Measurements from ENCODE around the gene WHAMM.
"Not testable (repeated sequence)": the region's sequence is repeated elsewhere in the genome, so short reads cannot be mapped to it uniquely, and the experiment has no call there.

Gene WHAMM

GRCh38 chr15:82865981-82866380 is 56.6 kb downstream of the WHAMM start:
- DNase-seq (ENCODE audit: low read depth in 2 of 2) = not testable (repeated sequence)

DNA sequence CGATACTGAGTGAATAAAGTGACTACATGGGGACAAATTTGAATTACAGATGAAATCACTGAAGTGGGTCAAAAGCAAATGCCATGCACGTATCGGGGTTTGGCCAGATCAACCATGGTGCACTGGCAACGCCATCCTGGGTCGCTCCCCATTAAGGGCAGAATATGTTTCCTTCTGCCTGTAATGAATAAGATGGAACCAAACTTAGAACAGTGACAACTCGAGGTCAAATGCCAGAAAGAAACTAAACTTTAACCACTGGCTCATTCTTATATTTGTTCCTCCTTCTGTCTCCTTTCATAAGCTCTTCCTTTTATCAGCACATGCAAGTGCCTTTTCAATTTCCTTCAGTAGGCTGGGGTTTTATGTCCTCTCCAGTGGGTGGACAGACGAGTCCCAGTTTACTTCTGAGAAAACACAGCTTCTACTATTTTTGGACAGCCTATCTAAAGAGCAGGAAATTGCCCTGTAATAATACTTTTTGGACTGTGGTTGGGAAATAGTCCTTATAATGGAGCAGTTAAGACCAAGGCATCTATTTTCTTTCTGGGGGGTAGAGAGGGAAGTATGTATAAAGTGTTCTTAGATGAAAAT is 61.4 kb downstream of the WHAMM start:
- DNase-seq (ENCODE audit: low read depth in 2 of 2) = no peak

DNA sequence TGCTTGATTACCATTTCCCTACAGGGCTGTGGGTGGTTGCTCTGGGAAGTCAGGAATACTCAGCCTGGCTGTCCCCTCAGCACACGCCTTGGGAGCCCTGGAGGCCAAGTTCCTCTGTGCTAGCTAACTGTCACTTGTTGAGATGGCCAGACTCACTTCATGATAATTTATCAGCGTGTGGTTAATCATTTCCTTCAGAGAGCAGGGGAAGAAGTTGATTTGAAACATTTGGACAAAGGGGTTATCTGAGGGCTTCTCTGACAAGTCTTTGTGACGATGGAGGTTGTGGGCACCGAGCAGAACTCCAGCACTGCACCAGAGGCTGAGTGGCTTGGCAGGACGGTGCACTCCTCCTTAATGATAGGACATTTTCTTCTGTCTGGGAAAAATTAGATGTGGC is 61.9 kb downstream of the WHAMM start:
- no peak for DNase-seq (ENCODE audit: low read depth in 2 of 2)

- DNase-seq (ENCODE audit: low read depth in 2 of 2) = no peak
Measured at GRCh38 chr15:82871832-82872484, 62.5 kb downstream of the WHAMM start.

DNA sequence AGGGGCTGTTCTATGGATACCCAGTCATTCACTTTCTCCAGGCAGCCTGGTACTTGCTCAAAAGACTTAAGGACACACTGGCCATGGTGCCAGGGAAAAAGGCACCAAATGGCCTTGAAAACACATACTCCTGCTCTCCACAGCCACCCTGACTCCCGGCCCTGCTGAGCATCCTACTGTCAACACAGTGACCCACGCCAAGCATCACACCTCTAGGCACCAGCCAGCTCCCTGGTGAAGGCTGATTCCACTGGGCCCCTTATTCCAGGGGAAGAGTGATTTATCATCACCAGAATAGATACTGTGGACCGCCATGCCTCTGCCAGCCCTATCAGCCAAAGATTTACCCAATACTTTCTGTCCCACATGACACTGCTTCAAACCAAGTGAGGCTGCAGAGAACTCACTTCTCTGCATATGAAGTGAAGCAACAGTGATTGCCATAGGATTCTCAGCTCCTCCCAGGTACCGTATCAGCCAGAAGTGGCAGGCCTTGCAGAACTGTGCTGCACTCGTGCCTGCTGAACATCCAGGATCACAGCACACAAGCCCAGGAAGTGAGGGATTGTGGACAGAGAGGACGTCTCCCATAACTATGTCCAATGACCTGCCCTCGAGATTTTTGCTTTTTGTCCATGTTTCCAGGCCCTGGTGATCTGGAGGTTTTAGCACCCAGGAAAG is 63.7 kb downstream of the WHAMM start:
- no peak for DNase-seq (ENCODE audit: low read depth in 2 of 2)

- no peak for DNase-seq (ENCODE audit: low read depth in 2 of 2)
Measured at GRCh38 chr15:82874267-82874666, 64.8 kb downstream of the WHAMM start.

- DNase-seq (ENCODE audit: low read depth in 2 of 2) = no peak
Measured at GRCh38 chr15:82874961-82875360, 65.5 kb downstream of the WHAMM start.

GRCh38 chr15:82875411-82876003 is 66.1 kb downstream of the WHAMM start:
- no peak for DNase-seq (ENCODE audit: low read depth in 2 of 2)

- DNase-seq (ENCODE audit: low read depth in 2 of 2) = no peak
Measured at GRCh38 chr15:82877825-82878224, 68.4 kb downstream of the WHAMM start.

DNA sequence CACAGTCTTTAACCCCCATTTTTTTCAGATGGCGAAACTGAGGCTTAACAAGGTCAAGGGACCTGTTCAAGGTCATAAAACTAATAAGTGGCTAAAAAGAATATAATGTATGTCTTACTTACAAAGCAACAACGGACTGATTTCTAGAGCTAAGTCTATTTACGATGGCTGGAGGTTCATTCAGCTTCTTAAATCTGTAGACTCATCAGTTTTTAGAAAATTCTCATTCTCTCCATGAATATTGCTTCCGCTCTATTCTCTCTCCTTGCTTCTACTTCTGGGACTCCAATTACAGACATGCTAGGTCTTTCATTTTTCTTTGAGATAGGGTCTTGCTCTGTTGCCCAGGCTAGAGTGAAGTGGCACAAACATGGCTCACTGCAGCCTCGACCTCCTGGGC is 68.9 kb downstream of the WHAMM start:
- DNase-seq (ENCODE audit: low read depth in 2 of 2) = no peak

- no peak for DNase-seq (ENCODE audit: low read depth in 2 of 2)
Measured at GRCh38 chr15:82880704-82881103, 71.3 kb downstream of the WHAMM start.

GRCh38 chr15:82881747-82882146 is 72.3 kb downstream of the WHAMM start:
- DNase-seq (ENCODE audit: low read depth in 2 of 2) = no peak

GRCh38 chr15:82882273-82882928 is 73.0 kb downstream of the WHAMM start:
- no peak for DNase-seq (ENCODE audit: low read depth in 2 of 2)

Data from stimulated activated CD8-positive, alpha-beta memory T cell treated with anti-CD3 and anti-CD28 coated beads, Interleukin-7, amount 100 ng/mL, for 1 hour (primary cell).